GM12878 (cell line): ENCODE data around the gene MRPL36. TPM values are rescaled to one million over a fixed set of nuclear protein-coding genes. Genes with fewer than 3 reads are reported as not detected.

Source experiments
- ATF3 ChIP-seq: IDR thresholded peaks from 2 replicates; pipeline ENCODE4 v1.6.1; 2011; ENCODE audit warnings: low read depth, mild to moderate bottlenecking, low read length, moderate library complexity, borderline replicate concordance; ENCODE audit errors: extremely low read depth
- ATF7 ChIP-seq: fragments of 450-650 bp; IDR thresholded peaks from 2 replicates; pipeline ENCODE4 v1.6.1; 2016; ENCODE audit warnings: low read depth, mild to moderate bottlenecking
- BHLHE40 ChIP-seq, 2 experiments: fragments of 450-650 bp in 1 of 2; IDR thresholded peaks; 2 replicates each; pipeline ENCODE4 v1.6.1; 2011 to 2017; ENCODE audit warnings: low read depth in 2 of 2, borderline replicate concordance in 1 of 2, improper control_type of control experiment in 1 of 2, low read length in 1 of 2, mild to moderate bottlenecking in 1 of 2
- CBX5 ChIP-seq: sonication (generic); IDR thresholded peaks from 2 replicates; pipeline ENCODE4 v1.6.1; 2016; ENCODE audit warnings: low read depth, moderate library complexity, mild to moderate bottlenecking, inconsistent platforms
- HCFC1 ChIP-seq: fragments of 150-350 bp; IDR thresholded peaks from 2 replicates; pipeline ENCODE4 v1.6.1; 2014; ENCODE audit warnings: low read length
- HDAC6 ChIP-seq: fragments of 200-600 bp; sonication (generic); IDR thresholded peaks from one replicate; pipeline ENCODE4 v1.8.0; 2017; ENCODE audit warnings: antibody characterized with exemption; ENCODE audit not compliant: unreplicated experiment
- IKZF2 ChIP-seq, 2 experiments: fragments of 450-650 bp; IDR thresholded peaks; 2 replicates each; pipeline ENCODE4 v1.6.1; 2017; ENCODE audit warnings: mild to moderate bottlenecking in 2 of 2, moderate library complexity in 2 of 2
- MLLT1 ChIP-seq: fragments of 450-650 bp; IDR thresholded peaks from 2 replicates; pipeline ENCODE4 v1.6.1; 2016; ENCODE audit warnings: mild to moderate bottlenecking
- NFXL1 ChIP-seq: fragments of 450-650 bp; IDR thresholded peaks from 2 replicates; pipeline ENCODE4 v1.6.1; 2017; ENCODE audit warnings: antibody characterized with exemption, mild to moderate bottlenecking, borderline replicate concordance
- NR2C1 ChIP-seq: fragments of 450-650 bp; IDR thresholded peaks from 2 replicates; pipeline ENCODE4 v1.6.1; 2017; ENCODE audit warnings: antibody characterized with exemption, mild to moderate bottlenecking, moderate library complexity
- NR2F1 ChIP-seq: fragments of 450-650 bp; conservative IDR thresholded peaks from 2 replicates; pipeline ENCODE4 v1.6.1; 2017; ENCODE audit warnings: mild to moderate bottlenecking
- NRF1 ChIP-seq: conservative IDR thresholded peaks from 2 replicates; pipeline ENCODE4 v1.6.1; 2011; ENCODE audit warnings: mild to moderate bottlenecking, low read depth, low read length, improper control_type of control experiment
- PAX5 ChIP-seq: IDR thresholded peaks from 2 replicates; pipeline ENCODE4 v1.6.1; 2011; ENCODE audit warnings: low read depth, low read length, borderline replicate concordance
- POU2F2 ChIP-seq: IDR thresholded peaks from 3 replicates; pipeline ENCODE4 v1.6.1; 2011; ENCODE audit warnings: low read depth, mild to moderate bottlenecking, low read length, borderline replicate concordance
- RAD51 ChIP-seq: fragments of 450-650 bp; IDR thresholded peaks from 2 replicates; pipeline ENCODE4 v1.6.1; 2016; ENCODE audit warnings: moderate library complexity, mild to moderate bottlenecking, inconsistent platforms
- SMAD5 ChIP-seq: IDR thresholded peaks from 2 replicates; pipeline ENCODE4 v1.6.1; 2016; ENCODE audit warnings: antibody characterized with exemption, low read depth
- SP1 ChIP-seq: IDR thresholded peaks from one replicate; pipeline ENCODE4 v1.6.1; 2011; ENCODE audit warnings: low read depth, low read length
- TBL1XR1 ChIP-seq: IDR thresholded peaks from 2 replicates; pipeline ENCODE4 v1.6.1; 2012; ENCODE audit warnings: low read depth, low read length, improper control_type of control experiment
- TCF12 ChIP-seq: IDR thresholded peaks from 2 replicates; pipeline ENCODE4 v1.6.1; 2011; ENCODE audit warnings: low read depth, mild to moderate bottlenecking, low read length
- USF2 ChIP-seq: IDR thresholded peaks from 2 replicates; pipeline ENCODE4 v1.6.1; 2011; ENCODE audit warnings: low read depth, low read length, improper control_type of control experiment, borderline replicate concordance
- ZBED1 ChIP-seq: IDR thresholded peaks from 2 replicates; pipeline ENCODE4 v1.6.1; 2016; ENCODE audit warnings: borderline replicate concordance
- ZNF217 ChIP-seq: fragments of 450-650 bp; IDR thresholded peaks from 2 replicates; pipeline ENCODE4 v1.6.1; 2017; ENCODE audit warnings: antibody characterized with exemption, mild to moderate bottlenecking
- ZNF687 ChIP-seq: fragments of 450-650 bp; IDR thresholded peaks from 2 replicates; pipeline ENCODE4 v1.6.1; 2017; ENCODE audit warnings: mild to moderate bottlenecking, moderate library complexity
- polyA plus RNA-seq, 11 experiments: library from polyadenylated mRNA; depleted of rRNA in 4 of 11; unstranded in 6 of 11; stranded (reverse) in 5 of 11; fragments of >200 nt; fragmentation: Nextera tagmentation in 4 of 11; fragmentation: Illumina TruSeq in 1 of 11; extraction: Ambion mirVana in 4 of 11; extraction: Trizol in 1 of 11; gene quantifications; 1 replicate in 1 of 11; 2 replicates in 10 of 11; pipeline versions ENCODE4 v1.2.1 to v1.2.3, GENCODE V29; 2011 to 2016; ENCODE audit warnings: inconsistent platforms in 2 of 11, missing spikeins in 2 of 11, low read depth in 1 of 11
- total RNA-seq, 4 experiments: library from RNA; depleted of rRNA in 3 of 4; stranded (reverse); fragments of >200 nt in 3 of 4; fragmentation: Illumina TruSeq in 1 of 4; extraction: Trizol in 1 of 4; gene quantifications; 2 replicates each; pipeline versions ENCODE4 v1.2.1 to v1.2.3, GENCODE V29; 2013 to 2021

The MRPL36 gene
- total and polyA plus RNA-seq, 10 of the 15 experiments (the other 5 are each of a cell fraction or from before 2014, with no cell fraction given), result 89.2 to 559 (median 152) TPM

- peak; percentile 76 for TF ChIP-seq NRF1
- peak; percentile 62; the same call in 1 of the 2 replicates for TF ChIP-seq SMAD5
- TF ChIP-seq ZBED1, result no peak
- TF ChIP-seq ZNF217, result no peak
- peak; percentile 78 for TF ChIP-seq HCFC1
- peak; percentile 81 for TF ChIP-seq NR2F1
- TF ChIP-seq POU2F2, result 0 out of 3 replicates have a peak, but pooled peaks have one; percentile 7
- peak; percentile 51; the same call in 1 of the 2 replicates for TF ChIP-seq ZNF687
- TF ChIP-seq BHLHE40 (IDR thresholded peaks at IDR 0.05; ENCODE audit: borderline replicate concordance in 1 of 2, low read depth in 2 of 2, low read length in 1 of 2), result peak; percentile 59 to 84
- no peak for TF ChIP-seq NFXL1
- peak; percentile 91 for TF ChIP-seq NR2C1
- peak; percentile 83 for TF ChIP-seq RAD51
- peak; percentile 82 for TF ChIP-seq USF2
- TF ChIP-seq MLLT1, result 0 out of 2 replicates have a peak, but pooled peaks have one; percentile 28
- TF ChIP-seq ATF7, result 0 out of 2 replicates have a peak, but pooled peaks have one; percentile 26
- TF ChIP-seq TBL1XR1, result no peak; the same call in 1 of the 2 replicates
- TF ChIP-seq ATF3, result peak; percentile 79; the same call in 1 of the 2 replicates
- no peak for TF ChIP-seq PAX5
- TF ChIP-seq CBX5, result peak; percentile 69; the same call in 1 of the 2 replicates
- TF ChIP-seq TCF12, result no peak
- TF ChIP-seq SP1, result no peak
- TF ChIP-seq HDAC6, result peak; percentile 37
- peak in 1 of 2 experiments; percentile 36; a peak in 1 of 4 replicates for TF ChIP-seq IKZF2 (IDR thresholded peaks at IDR 0.05)
Observed at GRCh38 chr5:1799602-1800471, at the start of gene MRPL36 (continued).
